Measurements from ENCODE around the gene SAMMSON.

The SAMMSON gene

DNA sequence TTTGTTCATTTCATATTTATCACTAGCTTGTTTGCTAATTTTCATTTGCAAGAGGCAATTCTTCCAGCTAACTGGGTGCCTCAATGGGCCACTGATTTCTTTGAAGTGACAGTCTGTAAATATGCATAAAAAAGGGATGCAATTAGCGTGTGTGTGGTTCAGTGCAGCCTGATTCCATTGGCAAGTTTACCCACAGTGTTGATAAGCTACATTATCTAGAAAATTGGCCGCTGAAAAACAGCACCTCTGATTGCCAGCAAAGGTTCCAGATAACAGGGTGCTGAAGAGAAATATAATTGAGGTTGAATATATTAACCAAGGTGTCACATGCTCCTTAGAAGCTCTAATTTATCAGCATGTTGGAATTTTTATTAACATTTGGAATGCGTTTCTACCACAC is 76.9 kb downstream of the SAMMSON start:
- no peak for FAIRE-seq
- DNase-seq (ENCODE audit: insufficient read length, low spot score) = no peak

DNA sequence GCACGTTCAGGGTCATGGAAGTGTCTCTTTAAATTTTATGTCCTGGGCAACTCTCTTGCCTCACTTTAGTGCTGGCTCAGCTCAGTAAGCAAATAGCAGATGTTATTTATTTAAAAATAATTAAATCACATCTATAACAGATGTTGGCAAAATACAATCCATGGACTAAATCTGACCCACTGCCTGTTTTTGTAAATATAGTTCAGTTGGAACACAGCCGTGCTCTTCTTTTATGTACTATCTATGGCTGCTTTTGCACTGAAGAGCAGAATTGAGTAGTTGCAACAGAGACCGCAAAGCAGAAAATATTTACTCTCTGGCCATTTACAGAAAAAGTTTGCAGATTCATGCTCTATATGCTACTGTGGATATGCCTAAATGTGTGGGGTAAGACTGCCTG is 79.2 kb downstream of the SAMMSON start:
- no peak for DNase-seq (ENCODE audit: insufficient read length, low spot score)
- no peak for FAIRE-seq

DNA sequence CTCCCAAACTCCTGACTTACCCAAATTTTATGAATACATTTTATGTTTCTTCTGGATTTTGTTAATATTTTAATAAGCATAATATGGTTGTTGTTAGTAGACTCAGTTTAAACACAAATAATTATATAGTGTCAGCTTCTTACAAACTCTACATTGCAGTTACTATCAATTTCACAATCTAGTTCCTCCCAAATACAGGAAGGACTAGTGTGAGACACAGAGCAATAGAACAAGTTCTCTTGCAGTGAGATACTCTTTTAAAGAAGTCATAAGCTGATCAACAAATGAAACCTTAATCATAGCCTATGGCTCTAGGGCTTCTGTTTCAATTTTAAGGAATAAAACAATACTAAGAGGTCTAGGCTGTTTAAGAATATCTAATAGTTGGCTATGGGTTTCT is 86.1 kb downstream of the SAMMSON start:
- no peak for FAIRE-seq
- DNase-seq (ENCODE audit: insufficient read length, low spot score) = no peak

DNA sequence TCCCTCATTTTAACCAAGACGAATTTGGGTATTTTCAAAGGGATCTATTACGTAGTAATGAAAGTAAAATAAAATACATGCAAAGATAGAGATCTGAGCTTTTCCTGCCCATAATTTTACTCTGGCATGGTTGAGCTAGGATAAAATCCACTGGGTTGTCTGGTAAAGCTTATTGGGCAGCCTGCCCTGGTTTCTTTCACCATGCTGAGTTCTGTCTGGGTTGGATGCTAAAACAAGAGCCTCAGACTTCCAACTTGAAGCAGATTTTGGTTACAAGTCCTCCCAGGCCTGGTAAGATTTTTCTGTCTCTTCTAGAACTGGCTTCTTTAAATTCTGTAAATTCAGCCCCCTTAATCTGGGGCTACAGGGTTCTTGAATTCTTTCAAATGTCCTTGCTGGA is 86.8 kb downstream of the SAMMSON start:
- FAIRE-seq (no peak), DNase-seq (ENCODE audit: insufficient read length, low spot score) (no peak)

DNA sequence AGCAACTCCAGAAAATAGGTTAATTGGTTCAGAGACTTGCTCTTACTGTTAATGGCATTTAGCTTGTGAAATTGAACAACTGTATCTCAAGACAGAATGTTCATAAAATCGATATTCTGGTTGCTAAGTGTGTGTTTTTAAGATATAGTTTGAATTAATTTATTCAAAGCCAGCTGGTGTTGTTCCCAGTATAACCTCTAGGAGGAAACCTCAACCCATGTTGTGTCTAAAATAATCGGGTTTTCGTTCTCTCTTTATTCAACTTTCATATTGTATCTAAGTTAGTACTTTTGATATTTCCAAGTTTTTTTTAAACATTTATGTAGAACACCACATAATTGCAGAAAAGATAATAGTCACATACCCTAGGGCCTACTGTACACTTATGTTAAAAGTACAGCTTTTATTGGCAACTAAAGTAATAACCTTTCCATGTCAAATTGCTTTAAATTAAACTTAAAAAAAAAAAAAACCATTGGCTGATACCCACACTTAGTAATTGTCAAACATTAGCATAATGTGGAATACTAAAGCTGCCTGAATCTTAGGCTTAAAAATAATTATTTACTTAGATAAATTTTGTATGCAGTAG is 90.9 kb downstream of the SAMMSON start:
- peak; percentile 3 for DNase-seq (ENCODE audit: insufficient read length, low spot score)
- no peak for FAIRE-seq

DNA sequence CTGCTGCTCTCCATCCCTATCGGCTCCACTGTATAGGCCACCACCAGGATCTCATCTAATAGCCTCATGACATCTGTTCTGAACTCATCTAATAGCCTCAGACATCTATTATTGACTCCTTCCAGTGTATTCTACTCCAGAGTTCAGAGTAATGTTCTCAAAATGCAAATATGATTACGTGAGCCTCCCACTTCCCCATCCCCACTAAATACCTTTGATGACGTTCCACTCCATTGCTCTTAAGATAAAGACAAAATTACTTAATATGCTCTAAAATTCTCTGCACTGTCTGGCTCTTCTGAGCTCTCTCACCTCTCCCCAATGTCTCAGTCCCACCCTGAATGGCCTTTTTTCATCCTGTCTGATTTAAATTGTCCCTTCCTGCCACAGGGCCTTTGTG is 94.7 kb downstream of the SAMMSON start:
- DNase-seq (ENCODE audit: insufficient read length, low spot score) (no peak), FAIRE-seq (no peak)

DNA sequence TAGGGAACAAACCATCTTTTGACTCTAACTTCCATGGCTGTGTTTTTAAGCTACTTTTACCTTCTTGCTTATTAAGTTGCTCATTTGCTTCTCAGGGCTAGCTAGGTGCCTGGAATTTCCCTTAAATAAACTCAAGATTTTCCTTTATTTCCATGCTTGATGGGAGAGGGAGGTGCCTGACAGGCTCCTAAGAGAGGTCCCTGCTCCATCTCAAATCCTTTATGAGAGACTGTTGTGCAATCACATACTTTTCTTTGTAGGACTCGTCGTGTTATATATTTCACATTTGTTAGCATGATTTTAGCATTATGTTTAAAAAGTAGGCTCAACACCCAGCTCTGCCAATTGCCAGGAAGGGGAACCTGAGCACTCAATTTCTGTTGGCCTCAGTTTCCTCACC is 95.7 kb downstream of the SAMMSON start:
- DNase-seq (ENCODE audit: insufficient read length, low spot score) (no peak), FAIRE-seq (no peak)

DNA sequence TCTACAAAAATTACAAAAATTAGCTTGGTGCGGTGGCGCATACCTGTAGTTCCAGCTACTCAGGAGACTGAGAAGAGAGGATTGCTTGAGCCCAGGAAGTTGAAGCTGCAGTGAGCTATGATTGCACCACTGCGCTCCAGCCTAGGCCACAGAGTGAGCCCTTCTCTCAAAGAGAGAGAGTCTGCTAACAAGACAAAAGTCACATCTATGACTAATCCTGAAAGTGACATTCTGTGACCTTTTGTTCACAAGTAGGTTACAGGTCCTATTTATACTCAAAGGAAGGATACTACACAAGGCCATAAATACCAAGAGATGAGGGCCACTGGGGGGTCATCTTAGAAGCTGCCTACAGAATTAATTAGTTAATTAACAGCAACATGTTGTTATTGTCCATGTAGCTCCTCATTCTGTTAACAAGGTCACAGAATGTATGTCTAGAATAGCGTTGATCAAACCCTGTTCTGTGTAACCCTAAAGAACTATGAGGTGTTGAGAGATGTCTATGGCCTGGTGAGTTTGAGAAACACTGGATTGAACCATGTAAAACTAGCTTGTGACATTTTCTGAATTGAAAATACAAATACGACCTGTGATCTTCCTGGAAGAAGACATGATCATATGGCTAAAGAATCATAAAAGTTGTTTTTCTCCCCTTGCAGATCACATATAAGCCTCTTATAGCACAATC is 97.0 kb downstream of the SAMMSON start:
- FAIRE-seq = peak; percentile 80

DNA sequence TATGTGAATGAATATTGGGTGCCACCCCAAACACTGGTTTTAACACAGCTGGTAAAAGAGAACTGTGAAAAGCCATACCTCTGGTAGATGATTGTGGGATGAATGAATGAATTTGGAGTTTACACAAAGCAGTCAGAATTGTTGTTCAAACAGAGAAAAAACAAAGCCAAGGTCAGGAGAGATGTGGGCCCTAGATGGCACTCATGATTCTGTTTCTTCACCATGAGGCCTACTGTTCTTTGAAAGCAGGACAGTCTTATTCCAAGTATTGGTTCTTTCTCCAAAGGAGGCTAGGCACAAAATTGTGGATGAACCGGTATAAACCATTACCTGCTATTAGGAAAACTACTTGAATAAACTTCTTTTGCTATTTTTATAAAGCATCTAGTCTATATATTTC is 97.6 kb downstream of the SAMMSON start:
- FAIRE-seq = no peak

More for the DNA sequence above, 97.0 kb downstream of the SAMMSON start:
- no peak for DNase-seq (ENCODE audit: insufficient read length, low spot score)

DNA sequence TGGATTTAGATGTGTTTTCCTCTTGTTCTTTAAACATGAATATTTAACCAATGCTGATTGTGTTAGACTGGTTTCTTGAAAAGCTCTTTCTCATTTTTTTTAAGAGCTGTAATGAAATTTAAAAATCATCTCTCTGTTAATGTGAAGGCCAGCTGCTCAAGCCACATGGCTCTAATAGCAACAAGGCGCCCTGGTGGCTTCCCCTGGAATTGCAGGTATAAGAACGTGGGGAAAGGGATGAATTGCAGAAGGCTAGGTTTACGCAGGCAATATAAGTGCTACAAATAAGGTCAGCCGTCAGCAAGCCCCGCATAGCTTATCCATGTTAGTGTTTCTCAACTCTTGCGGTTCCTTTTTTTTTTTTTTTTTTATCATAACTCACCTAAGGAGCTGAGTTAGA is 108.5 kb downstream of the SAMMSON start:
- DNase-seq (ENCODE audit: insufficient read length, low spot score) (no peak), FAIRE-seq (no peak)

More for the DNA sequence above, 97.6 kb downstream of the SAMMSON start:
- DNase-seq (ENCODE audit: insufficient read length, low spot score) = no peak

DNA sequence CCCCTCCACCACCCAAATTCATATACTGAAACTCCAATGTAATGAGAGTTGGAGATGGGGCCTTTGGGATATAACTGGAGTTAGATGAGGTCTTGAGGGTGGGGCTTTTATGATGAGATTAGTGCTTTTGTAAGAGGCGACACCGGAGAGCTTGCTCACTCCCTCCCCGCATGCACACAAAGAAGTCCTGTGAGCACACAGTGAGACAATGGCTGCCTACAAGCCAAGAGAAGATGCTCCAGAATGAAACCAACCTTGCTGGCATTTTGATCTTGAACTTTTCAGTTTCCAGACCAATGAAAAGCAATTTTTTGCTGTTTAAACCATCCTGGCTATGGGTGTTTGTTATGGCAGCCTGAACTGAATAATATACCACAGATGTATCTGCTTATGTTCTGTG is 109.0 kb downstream of the SAMMSON start:
- FAIRE-seq (no peak), DNase-seq (ENCODE audit: insufficient read length, low spot score) (no peak)

DNA sequence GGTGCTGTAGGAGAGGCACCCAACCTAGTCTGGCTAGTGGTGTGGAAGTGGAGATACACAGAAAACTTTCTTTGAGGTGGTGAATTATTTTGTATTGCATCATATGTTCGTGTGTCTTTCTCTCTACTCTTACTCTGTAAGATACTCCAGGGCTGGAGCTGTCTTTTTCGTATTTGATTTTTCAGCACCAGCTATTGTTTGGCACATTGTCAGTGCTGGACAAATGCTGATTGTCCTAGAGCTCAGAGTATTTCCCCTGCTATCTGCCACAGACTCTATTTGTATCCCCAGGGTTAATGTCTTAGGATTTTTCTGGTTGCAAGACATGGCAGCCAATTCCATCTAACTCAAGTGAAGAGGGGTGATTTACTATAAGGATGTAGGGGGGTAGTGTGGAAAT is 110.5 kb downstream of the SAMMSON start:
- DNase-seq (ENCODE audit: insufficient read length, low spot score) (no peak), FAIRE-seq (no peak)

DNA sequence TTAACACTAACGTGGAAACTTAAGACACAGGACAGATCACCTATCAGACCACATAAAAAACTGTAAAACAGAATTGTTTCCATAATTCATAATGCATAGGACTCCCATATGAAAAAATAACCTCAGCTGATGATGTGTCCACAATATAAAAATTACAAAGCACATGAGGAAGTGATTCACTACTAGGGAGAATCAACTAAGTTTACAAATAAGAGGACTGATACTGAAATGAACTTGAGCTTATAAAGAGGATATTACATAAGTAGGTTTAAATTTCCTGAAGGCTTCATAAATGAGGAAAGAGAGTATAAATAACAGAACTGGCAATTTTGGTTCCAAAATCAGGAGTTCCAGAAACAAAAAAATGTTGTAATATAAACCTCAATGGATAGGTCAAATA is 111.9 kb downstream of the SAMMSON start:
- FAIRE-seq = no peak
- no peak for DNase-seq (ENCODE audit: insufficient read length, low spot score)

DNA sequence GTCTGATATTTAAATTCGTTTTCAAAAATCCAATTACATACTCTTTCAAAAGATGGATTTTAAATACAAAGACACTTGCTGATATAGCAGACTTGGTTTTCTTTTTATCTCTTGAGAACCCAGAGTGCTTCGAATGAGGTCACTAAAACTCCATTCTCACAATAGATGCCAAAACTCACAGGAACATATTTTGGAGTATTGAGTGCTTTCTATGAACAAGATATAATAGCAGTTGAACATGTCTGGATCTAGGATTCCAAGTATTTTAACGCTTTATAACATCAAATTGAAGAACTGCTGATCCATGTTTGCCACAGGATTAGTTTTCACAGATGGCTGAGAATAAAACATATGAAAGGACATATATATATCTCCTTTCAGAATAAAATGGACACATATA is 113.2 kb downstream of the SAMMSON start:
- no peak for DNase-seq (ENCODE audit: insufficient read length, low spot score)
- no peak for FAIRE-seq

DNA sequence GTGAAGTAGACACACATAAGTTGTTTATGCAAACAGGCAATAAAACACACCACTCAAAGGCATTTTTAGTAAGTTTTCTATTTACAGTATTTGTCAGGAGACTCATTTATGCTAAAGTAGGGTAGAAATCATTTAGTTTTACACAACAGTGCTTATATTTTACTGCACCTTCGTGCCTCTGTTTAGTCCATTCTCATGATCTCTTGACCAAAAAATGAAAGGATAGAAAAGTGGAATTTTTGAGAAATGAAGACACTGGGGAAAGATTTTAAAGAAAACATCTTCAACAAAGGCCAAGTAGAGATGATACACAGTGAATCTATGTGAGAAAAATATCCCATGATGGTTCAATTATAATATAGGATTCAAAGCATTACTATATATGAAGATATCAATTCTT is 114.9 kb downstream of the SAMMSON start:
- DNase-seq (ENCODE audit: insufficient read length, low spot score) (no peak), FAIRE-seq (no peak)

DNA sequence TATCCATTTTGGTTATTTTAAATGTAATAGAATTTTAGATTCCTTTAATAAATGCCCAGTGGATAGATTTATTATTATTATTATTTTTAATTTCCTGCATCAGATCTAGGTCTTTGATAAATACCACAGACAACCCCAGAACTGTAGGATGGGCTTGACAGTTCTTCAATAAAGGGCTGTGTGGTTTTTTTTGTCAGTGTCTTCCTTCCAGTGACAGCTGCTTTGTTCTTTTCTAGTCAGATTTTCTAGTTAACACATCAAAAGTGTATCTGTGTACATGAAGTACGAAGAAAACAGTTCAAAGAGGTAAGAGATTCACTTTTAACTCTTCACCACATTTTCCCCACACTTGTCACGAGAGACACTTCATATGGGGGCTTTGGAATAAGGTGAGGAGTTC is 120.3 kb downstream of the SAMMSON start:
- no peak for FAIRE-seq
- DNase-seq (ENCODE audit: insufficient read length, low spot score) = no peak

Data from GM19239 (cell line).